Stimulated activated CD4-positive, alpha-beta T cell treated with anti-CD3 and anti-CD28 coated beads, Interleukin-4, amount 100 ng/mL, for 24 hours (primary cell): ENCODE results near the gene EHD4.
A peak's percentile ranks its signal among the peaks of the same experiment; 100 is the strongest.

ENCODE experiments used
- DNase-seq: peaks from one replicate; pipeline ENCODE4 v3.0.0-alpha.2; 2020

Gene EHD4

DNA sequence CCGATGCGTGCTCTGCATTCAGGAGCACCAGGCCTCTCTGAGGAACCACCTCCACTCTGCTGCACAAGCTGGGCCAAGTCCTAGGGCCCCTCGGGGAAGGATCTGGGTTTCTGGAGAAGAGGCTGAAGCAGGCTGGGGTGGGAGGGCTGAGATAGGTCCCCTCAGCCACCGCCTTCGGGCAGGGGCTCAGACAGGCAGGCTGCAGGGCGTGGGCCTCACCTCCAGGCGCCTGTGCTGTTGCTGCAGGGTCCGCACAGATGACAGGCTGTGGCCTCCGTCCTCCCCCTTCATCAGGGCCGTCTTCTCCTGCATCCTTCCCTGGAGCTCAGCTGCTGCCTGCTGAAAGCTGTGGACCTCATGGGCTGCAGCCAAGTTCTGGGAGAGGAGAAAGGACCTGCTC is 118.5 kb downstream of the EHD4 start:
- no peak for DNase-seq

DNA sequence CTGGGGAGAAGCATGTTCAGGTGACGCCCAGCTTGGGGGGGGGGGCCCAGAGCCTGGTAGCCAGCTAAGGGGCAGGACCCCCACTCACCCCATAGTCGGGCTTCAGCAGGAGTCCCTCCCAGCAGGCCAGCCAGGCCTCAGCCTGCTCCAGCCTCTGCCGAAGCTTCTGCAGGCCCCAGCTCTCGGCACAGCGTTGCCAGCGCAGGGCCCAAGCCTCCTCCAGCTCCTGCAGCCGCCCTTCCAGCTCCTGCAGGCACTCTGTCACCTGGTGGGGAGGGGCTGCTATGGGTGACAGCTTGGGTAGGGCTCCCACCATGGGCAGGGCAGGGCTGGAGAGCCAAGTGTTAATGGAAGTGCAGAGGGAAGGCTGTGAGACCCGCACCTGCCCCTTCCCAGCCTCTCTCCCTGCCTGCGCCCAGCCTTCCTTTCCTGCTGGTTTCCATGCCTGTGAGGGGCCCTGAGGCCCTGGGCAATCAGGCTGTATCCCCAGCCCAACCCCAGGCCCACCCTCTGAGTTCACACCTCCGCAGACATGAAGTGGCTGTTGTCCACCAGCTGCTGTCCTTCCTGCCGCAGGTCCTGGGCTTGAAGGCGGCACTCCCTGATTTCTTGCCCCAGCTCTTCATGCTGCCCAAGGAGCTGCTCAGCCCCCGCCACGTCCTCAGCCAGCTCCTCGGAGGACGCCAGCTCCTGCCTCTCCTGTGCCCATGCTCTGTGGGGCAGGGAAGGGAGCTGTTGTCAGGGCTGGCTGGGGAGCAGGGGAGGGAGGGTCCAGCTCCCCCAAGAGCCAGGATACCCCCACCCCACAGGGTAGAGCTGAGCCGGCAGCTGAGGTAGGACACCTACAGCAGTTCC is 119.4 kb downstream of the EHD4 start:
- no peak for DNase-seq

DNA sequence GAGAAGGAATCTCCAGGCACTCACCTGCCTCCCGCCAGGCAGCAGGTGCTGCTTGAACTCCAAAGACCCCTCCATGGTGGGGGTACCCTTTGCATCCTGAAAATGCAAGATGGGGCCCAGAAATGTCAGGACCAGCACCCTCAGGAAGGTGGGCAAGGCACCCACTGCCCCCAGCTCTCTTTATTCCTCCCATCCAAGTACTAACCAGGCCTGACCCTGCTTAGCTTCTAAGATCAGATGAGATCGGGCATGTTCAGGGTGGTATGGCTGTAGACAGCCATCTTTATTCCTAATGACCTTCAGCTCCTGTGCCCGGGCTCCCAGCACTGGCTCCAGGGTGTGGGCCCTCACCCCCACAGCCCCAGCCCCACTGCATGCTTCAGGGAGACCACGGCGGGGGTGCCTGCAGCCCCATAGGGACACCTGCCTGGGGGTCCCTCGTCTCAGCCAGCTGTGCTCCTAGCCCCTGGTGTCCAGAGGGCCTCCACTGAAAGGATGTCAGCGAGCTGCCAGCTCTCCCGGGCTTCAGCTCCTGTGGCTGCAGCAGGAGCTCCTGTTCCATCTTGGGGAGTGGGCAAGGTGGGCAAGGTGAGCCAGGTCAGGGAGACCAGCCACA is 120.5 kb downstream of the EHD4 start:
- no peak for DNase-seq

DNA sequence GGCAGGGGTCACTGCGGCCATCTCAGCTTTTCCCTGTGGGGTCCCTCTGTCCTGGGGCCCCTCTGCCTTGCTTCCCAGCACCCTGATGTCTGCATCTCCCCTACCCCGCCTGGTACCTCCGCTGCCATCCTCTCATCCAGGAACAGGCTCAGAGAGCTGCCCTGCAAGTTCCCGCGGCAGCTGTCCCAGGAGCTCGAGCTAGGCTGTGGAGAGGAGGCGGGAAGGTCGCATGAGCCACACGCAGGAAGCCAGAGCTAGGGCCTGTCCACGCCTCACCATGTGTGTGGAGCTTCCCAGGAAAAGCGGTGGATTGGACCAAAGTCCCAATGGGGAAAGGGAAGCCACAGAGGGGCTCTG is 121.2 kb downstream of the EHD4 start:
- DNase-seq, result no peak

DNA sequence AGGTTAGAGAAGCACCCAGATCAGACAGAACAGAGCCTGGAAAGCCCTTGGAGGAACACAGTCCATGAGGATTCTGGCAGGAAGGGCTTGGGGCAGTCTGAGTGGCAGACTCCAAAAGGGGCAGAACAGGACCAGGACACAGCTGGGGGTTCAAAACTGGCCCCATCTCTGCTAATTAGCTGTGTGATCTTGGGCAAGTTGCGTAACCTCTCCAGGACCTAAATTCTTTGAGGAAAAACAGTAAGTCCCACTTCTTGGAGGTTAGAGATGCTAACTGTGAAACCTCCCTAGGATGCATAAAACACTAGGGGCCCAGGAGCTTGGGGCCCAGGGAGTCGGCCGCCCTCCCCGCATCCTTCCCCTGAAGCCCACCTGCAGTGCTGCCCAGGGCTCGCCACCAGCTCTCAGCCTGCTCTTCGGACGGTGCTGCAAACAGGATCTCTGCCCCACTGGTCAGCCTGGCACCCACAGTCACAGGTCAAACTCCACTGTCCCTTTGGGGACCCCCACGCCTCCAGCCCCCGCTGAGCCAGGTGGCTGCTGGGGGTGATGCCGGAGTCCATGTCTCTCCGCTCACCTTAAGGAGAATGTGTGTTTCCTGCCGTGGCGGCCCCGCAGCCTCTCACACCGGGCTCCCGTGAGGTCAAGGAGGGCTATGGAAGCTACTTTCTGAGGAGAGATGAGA is 121.7 kb downstream of the EHD4 start:
- no peak for DNase-seq

DNA sequence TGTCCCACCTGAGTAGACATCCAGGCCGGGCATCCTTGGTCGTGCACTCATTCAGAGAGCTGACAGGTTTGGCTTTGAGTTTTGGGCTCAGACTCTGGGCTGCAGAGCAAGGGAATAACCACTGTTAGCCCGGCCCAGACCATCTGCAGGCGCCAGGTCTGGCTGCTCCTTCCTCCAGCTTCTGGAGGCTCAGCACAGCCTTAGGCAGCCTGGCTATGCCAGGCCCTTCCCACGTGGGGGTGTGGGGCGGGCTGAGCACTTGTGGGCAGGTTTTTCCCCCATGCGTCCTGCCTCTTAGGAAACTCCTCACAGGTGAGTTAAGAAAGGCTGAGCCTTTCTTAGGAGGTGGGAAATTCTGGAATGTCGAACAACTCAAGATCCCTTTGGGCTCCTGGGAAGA is 122.5 kb downstream of the EHD4 start:
- DNase-seq, result no peak

DNA sequence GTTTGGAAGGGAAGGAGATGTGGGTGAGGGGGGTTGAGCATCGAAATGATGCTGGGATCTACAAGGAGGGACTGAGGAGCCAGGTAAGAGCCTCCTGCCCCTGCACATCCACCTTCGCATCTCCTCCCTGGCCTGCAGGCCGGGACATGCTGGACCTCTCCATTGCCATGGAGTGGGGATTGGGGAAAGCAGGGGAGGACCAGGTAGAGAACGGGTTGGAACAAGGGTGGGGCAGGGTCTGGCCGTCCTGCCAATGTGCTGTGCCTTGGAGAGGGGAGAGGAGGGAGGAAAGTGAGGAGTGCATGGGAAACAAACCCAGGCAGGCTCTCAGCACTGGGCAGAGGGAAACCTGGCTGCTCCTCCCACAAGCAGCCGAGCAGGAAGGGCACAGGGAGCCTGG is 123.2 kb downstream of the EHD4 start:
- DNase-seq, result no peak

DNA sequence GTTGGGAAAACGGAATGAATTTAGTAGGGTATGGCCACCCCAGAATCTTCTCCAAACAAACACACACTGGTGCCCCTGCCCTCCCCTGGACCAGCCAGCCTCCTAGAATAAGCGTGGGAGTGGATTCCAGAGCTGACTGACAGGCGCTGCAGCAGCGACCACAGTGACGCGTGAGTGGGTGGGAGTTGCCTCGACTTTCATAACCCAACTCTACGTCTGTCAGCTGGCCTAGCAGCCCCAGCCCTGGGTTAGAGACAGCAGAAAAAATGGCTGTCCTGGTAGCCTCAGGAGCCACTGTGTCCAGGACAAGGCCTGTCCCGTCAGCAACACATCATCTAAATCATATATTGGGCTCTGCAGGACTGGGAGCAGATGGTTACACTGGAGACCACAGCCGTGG is 123.7 kb downstream of the EHD4 start:
- DNase-seq, result peak; percentile 46

DNA sequence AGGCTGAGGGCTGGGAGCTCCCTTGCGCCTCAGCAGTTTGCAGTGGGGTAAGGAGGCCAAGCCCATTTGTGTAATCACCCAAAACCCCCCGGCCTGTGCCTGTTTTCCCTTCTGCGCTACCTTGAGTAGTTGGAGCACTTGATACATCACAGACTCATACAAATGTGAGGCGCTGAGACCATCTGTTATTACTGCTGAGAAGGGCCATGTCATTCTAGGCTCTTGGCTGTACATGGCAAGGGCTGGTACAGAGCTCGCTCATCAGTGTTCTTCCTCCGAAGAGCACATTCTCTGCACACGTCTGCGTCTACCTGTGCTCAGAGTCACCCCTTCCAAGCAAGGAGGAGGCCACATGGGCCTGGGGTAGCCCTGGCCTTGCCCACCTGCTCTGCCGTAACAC is 124.4 kb downstream of the EHD4 start:
- no peak for DNase-seq

DNA sequence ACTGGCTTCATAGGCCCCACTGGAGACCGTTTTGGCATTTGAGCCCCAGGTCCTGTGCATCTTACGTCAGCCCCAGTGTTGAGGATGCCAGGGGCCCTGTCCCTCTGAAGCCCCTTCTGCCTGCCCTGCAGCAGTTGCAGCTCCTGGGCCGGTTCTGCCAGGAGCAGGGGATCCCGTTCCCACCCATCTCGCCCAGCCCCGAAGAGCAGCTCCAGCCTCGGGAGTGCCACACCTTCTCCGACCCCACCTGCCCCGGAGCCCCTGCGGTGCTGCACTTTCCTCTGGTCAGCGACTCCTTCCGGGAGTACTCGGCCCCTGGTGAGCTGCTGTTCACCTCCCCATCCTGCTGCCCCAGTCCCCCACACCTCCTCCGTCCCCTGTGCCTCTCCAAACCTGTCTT is 125.2 kb downstream of the EHD4 start:
- no peak for DNase-seq
